ENCODE measurements around the gene ANK3.
A peak's percentile ranks its signal among the peaks of the same experiment; 100 is the strongest.

Gene ANK3

DNA sequence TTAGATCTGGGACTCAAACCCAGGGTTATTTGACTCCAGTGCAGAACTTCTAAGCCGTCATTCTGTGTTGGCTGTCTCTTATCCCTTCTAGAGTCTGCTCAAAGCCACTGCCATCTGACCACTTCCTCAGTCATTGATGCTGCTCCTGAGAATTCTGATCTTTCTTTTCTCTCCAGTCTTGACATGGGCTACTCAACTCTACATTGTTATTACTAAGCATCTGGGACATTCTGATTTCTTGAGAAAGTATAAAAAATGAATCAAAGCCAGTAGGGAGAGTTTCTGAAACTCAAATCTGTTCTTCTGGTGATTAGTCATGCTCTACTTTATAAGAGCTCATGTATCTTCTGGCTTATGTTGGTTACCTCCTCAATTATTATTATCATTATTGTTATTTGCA, 48.7 kb downstream of the ANK3 start:
- TF ChIP-seq, protein P1, sequence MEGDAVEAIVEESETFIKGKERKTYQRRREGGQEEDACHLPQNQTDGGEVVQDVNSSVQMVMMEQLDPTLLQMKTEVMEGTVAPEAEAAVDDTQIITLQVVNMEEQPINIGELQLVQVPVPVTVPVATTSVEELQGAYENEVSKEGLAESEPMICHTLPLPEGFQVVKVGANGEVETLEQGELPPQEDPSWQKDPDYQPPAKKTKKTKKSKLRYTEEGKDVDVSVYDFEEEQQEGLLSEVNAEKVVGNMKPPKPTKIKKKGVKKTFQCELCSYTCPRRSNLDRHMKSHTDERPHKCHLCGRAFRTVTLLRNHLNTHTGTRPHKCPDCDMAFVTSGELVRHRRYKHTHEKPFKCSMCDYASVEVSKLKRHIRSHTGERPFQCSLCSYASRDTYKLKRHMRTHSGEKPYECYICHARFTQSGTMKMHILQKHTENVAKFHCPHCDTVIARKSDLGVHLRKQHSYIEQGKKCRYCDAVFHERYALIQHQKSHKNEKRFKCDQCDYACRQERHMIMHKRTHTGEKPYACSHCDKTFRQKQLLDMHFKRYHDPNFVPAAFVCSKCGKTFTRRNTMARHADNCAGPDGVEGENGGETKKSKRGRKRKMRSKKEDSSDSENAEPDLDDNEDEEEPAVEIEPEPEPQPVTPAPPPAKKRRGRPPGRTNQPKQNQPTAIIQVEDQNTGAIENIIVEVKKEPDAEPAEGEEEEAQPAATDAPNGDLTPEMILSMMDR (IDR thresholded peaks at IDR 0.05) = no peak

DNA sequence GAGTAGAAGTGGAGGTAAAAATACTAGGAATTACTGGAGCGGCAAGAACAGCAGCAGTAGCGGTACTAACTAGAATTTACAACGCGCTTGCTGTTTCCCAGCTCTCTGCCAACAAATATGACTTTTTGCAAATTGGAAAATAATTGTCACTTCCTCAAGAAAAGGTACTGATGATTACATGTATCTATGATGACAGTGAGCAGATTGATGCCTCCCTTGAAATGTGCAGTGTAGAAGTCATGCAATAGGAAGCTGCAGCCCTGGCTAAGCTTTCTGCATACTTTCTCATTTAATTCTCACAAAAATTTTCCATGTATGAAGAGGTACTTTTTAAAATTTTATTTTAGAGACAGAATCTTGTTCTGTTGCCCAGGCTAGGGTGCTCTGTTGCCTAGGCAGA, 49.9 kb downstream of the ANK3 start:
- TF ChIP-seq, protein P1 (IDR thresholded peaks at IDR 0.05) = no peak

DNA sequence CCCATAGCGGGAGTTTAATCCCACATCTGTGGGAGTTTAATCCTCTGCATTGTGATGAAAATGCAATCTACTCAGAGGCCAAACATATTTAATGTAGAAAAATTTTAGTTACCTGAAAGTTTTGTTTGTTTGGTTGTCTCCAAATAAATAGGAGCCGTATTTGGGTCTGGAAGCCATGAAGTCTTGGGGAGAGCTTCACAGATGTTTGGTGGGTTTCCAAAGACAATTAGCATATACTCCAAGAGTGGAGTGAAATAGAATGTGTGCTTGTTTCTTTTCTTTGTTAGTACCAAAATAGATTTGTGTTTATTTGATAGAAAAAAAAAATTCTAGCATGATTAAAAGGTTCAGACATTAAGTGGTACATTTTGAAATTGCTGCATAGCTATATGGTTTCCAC, 50.9 kb downstream of the ANK3 start:
- TF ChIP-seq, protein P1 (IDR thresholded peaks at IDR 0.05) = no peak

DNA sequence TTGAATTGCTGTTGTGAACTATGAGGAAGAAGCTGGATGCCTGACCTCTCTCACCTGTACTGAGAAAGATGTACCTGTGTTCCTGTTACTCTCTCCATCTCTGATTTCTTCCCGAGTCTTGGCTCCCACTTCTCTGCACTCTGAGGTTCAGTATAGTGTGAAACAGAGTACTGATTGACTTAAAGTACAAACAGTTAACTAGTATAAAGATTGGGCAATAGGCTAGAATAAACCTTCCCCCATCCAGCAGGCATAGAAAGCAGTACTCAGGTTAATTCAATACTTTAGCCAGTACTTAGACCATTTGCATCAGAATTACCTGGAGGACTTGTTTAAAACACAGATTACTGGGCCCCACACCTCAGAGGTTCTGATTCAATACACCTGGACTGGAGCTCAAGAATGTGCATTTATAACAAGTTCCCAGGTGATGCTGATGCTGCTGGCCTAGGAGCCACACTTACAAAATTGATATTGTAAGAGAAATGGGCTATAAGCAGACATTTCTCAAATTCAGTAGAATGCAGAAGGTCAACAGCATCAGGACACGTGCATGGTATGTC, 51.6 kb downstream of the ANK3 start:
- TF ChIP-seq, protein P1 (IDR thresholded peaks at IDR 0.05) = no peak

DNA sequence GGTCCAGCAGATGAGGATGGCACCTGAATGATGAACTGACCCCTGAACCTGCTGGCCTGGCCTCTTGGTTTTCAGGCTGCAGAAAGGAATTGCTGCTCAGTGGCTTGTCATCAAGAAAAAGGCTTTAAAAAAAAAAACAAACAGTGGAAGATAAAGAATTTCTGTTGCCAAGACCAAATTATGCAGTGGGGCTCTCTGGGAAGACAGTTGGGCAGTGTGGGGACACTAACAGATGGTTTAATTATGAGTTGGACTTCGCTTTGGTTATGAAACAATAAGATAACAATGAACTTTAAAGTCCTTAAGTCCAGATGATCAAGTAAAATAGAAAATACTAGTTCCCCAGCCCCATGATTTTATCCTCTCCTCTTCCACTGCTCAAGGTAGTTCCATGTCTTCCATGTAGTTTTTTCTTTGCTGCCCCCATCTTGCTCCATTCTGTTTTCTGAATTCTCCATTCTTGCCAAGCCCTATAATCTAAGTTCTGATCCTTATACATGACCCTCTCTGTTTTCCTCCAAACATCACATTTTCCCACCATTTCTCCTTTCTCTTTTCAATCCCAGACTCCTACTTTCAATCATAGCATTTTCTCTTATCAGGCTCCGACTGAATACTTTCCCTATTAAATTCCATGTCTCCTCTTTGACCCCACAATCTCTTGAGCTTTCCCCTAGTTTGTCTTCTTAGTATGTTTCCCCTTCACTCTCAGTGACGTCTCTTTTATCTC, 52.6 kb downstream of the ANK3 start:
- TF ChIP-seq, protein P1 (IDR thresholded peaks at IDR 0.05) = no peak

DNA sequence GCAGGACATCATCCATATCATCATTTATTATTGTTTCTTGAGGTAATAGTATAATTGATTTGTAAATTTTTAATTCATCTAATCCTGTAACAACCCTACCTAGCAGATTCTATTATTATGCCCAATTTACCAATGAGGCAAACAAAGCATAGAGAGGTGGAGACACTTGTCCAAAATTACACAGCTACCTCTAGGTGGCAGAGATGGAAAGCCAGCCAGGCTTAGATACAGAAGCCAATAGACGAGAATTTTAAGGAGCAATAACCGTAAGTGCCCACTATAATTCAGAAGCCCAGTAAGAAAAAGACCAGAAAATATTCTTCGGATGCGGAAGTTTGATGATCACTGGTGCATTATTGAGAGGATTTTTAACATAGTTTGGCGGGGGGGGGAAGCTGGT, 54.0 kb downstream of the ANK3 start:
- TF ChIP-seq, protein P1 (IDR thresholded peaks at IDR 0.05) = peak; percentile 28; the same call in 1 of the 2 replicates

DNA sequence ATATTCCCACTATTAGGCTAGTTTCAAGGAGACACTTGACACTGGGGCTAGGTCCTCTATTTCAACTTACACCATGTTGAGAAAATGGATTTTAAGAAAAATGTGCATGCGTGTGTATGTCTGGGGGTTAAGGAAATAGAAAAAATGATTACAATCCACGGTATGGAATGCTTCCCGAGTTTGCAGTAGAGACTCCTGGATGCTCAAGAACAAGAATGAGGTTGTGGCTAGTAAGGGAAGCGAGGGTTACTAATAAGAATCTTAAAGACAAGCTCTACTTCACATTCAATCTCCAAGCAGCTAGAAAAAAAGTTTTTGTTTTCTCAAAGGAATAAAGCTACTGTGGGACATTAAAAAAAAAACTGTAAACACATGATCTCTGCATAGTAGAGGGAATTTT, 54.7 kb downstream of the ANK3 start:
- TF ChIP-seq, protein P1 (IDR thresholded peaks at IDR 0.05) = no peak

Data from LNCAP (cell line).